GM06990 (cell line): ENCODE results near the gene ZNF280D.

Experiments
- DNase-seq: peaks from one replicate; pipeline ENCODE4 v3.0.0-alpha.2; 2011; ENCODE audit not compliant: insufficient read length; ENCODE audit errors: extremely low read depth
- H3K27me3 ChIP-seq: replicated peaks from 2 replicates; pipeline ENCODE4 v1.6.0; 2011; ENCODE audit warnings: low read length; ENCODE audit not compliant: control insufficient read depth, insufficient read depth
- H3K36me3 ChIP-seq: 2 replicates; pipeline ENCODE4 v1.5.1; 2011; ENCODE audit warnings: low read length; ENCODE audit not compliant: control insufficient read depth, insufficient read depth
- H3K4me3 ChIP-seq: replicated peaks from 2 replicates; pipeline ENCODE4 v1.5.1; 2011; ENCODE audit warnings: low read depth, mild to moderate bottlenecking, control low read depth, low read length
- CTCF ChIP-seq: IDR thresholded peaks from 2 replicates; pipeline ENCODE4 v1.5.1; 2011; ENCODE audit warnings: low read length, control low read depth, mild to moderate bottlenecking, inconsistent platforms; ENCODE audit not compliant: insufficient read depth, poor library complexity, severe bottlenecking

ZNF280D gene

GRCh38 chr15:56736881-56737707 lies 3.8 kb upstream of the ZNF280D start:
- H3K4me3 ChIP-seq, result no peak overlapping the region
- H3K36me3 ChIP-seq, result no peaks in the 10 kb centered on the region
- no peak for TF ChIP-seq CTCF
- no peaks in the 10 kb centered on the region for H3K27me3 ChIP-seq
- no peak for DNase-seq

GRCh38 chr15:56736308-56736707 lies 3.0 kb upstream of the ZNF280D start:
- Histone ChIP-seq H3K4me3 (no peak overlapping the region), H3K27me3 (no peaks in the 10 kb centered on the region), H3K36me3 (no peaks in the 10 kb centered on the region)
- TF ChIP-seq CTCF, result no peak
- DNase-seq, result no peak

- DNase-seq, result no peak
- Histone ChIP-seq H3K4me3 (no peak overlapping the region), H3K36me3 (no peaks in the 10 kb centered on the region), H3K27me3 (no peaks in the 10 kb centered on the region)
- TF ChIP-seq CTCF, result no peak
Measured at GRCh38 chr15:56735589-56735988, 2.3 kb upstream of the ZNF280D start.

GRCh38 chr15:56734013-56734635 lies 815 bp upstream of the ZNF280D start:
- no peak overlapping the region for H3K4me3 ChIP-seq
- DNase-seq, result no peak
- TF ChIP-seq CTCF, result no peak
- no peaks in the 10 kb centered on the region; the same call in 1 of the 2 replicates for H3K36me3 ChIP-seq
- H3K27me3 ChIP-seq, result no peaks in the 10 kb centered on the region

- DNase-seq, result no peak
- H3K27me3 ChIP-seq, result no peaks in the 10 kb centered on the region
- no peaks in the 10 kb centered on the region; the same call in 1 of the 2 replicates for H3K36me3 ChIP-seq
- TF ChIP-seq CTCF, result no peak
- peak overlapping the region; percentile 88 for H3K4me3 ChIP-seq
Measured at GRCh38 chr15:56732886-56733135, 498 bp downstream of the ZNF280D start.
